ENCODE data around the gene HIF3A. TPM values are rescaled to one million over a fixed set of nuclear protein-coding genes. Genes with fewer than 3 reads are reported as not detected.
"Not testable (repeated sequence)": the region's sequence is repeated elsewhere in the genome, so short reads cannot be mapped to it uniquely, and the experiment has no call there.

Gene HIF3A
- total RNA-seq, 1 donor from 2014 or later: 87.7 TPM

GRCh38 chr19:46317339-46317738 is 20.5 kb downstream of the HIF3A start:
- Histone ChIP-seq H3K27me3 (ENCODE audit: low read depth) (no peaks in the 10 kb centered on the region), H3K27ac (replicated peaks) (no peak overlapping the region), H3K36me3 (peaks cover 99% of the 10 kb centered on the region), H3K9me3 (replicated peaks) (no peaks in the 10 kb centered on the region), H3K4me1 (no peaks in the 10 kb centered on the region), H3K4me3 (no peak overlapping the region)
- intact Hi-C loops (cut with micrococcal nuclease): no loop called here
- TF ChIP-seq CTCF (IDR thresholded peaks at IDR 0.05; ENCODE audit: borderline replicate concordance): no peak
- no peak for DNase-seq

- H3K36me3 ChIP-seq: peaks cover 99% of the 10 kb centered on the region
- no peak for DNase-seq
- H3K4me3 ChIP-seq: no peak overlapping the region
- no peaks in the 10 kb centered on the region for H3K4me1 ChIP-seq
- no peak for TF ChIP-seq CTCF (IDR thresholded peaks at IDR 0.05; ENCODE audit: borderline replicate concordance)
- H3K9me3 ChIP-seq (replicated peaks): no peaks in the 10 kb centered on the region
- no peaks in the 10 kb centered on the region for H3K27me3 ChIP-seq (ENCODE audit: low read depth)
- intact Hi-C loops (cut with micrococcal nuclease): no loop called here
- H3K27ac ChIP-seq (replicated peaks): peak overlapping the region; percentile 12
Measured at GRCh38 chr19:46319613-46320012, 22.8 kb downstream of the HIF3A start.

GRCh38 chr19:46320559-46320958 is 23.7 kb downstream of the HIF3A start:
- DNase-seq: no peak
- TF ChIP-seq CTCF (IDR thresholded peaks at IDR 0.05; ENCODE audit: borderline replicate concordance): no peak
- peak overlapping the region; percentile 12 for H3K27ac ChIP-seq (replicated peaks)
- H3K9me3 ChIP-seq (replicated peaks): no peaks in the 10 kb centered on the region
- peaks cover 99% of the 10 kb centered on the region for H3K36me3 ChIP-seq
- intact Hi-C loops (cut with micrococcal nuclease): no loop called here
- H3K27me3 ChIP-seq (ENCODE audit: low read depth): no peaks in the 10 kb centered on the region
- no peak overlapping the region for H3K4me3 ChIP-seq
- no peaks in the 10 kb centered on the region for H3K4me1 ChIP-seq

- peaks cover 100% of the 10 kb centered on the region for H3K36me3 ChIP-seq
- peaks cover 7% of the 10 kb centered on the region for H3K9me3 ChIP-seq (replicated peaks)
Measured at GRCh38 chr19:46321653-46322052, 24.8 kb downstream of the HIF3A start.

GRCh38 chr19:46323227-46323626 is 26.4 kb downstream of the HIF3A start:
- intact Hi-C loops (cut with micrococcal nuclease); H3K27ac ChIP-seq (replicated peaks); DNase-seq; H3K27me3 ChIP-seq (ENCODE audit: low read depth); H3K4me3 ChIP-seq; H3K4me1 ChIP-seq: not testable (repeated sequence)
- peaks cover 18% of the 10 kb centered on the region for H3K9me3 ChIP-seq (replicated peaks)
- H3K36me3 ChIP-seq: peaks cover 100% of the 10 kb centered on the region

More at GRCh38 chr19:46321653-46322052, 24.8 kb downstream of the HIF3A start:
- Histone ChIP-seq H3K4me1 (no peaks in the 10 kb centered on the region), H3K4me3 (no peak overlapping the region), H3K27ac (replicated peaks) (no peak overlapping the region), H3K27me3 (ENCODE audit: low read depth) (no peaks in the 10 kb centered on the region)
- TF ChIP-seq CTCF (IDR thresholded peaks at IDR 0.05; ENCODE audit: borderline replicate concordance): no peak
- no peak for DNase-seq
- intact Hi-C loops (cut with micrococcal nuclease): no loop called here

GRCh38 chr19:46324277-46324676 is 27.4 kb downstream of the HIF3A start:
- H3K4me1 ChIP-seq: no peaks in the 10 kb centered on the region
- no peaks in the 10 kb centered on the region for H3K27me3 ChIP-seq (ENCODE audit: low read depth)
- H3K27ac ChIP-seq (replicated peaks): no peak overlapping the region
- no peak overlapping the region for H3K4me3 ChIP-seq
- TF ChIP-seq CTCF (IDR thresholded peaks at IDR 0.05; ENCODE audit: borderline replicate concordance): no peak
- intact Hi-C loops (cut with micrococcal nuclease): no loop called here
- H3K9me3 ChIP-seq (replicated peaks): peaks cover 18% of the 10 kb centered on the region
- DNase-seq: no peak
- H3K36me3 ChIP-seq: peaks cover 100% of the 10 kb centered on the region

Data from left ventricle myocardium inferior (tissue), 1 donor.